CD4-positive, alpha-beta T cell treated with Interleukin-6 at 100 ng/mL for 8 hours (primary cell): ENCODE measurements around the gene MESD.

Source experiments
- DNase-seq: peaks from one replicate; pipeline ENCODE4 v3.0.0-alpha.2; 2020; ENCODE audit warnings: mixed read lengths, low spot score

Gene MESD

DNA sequence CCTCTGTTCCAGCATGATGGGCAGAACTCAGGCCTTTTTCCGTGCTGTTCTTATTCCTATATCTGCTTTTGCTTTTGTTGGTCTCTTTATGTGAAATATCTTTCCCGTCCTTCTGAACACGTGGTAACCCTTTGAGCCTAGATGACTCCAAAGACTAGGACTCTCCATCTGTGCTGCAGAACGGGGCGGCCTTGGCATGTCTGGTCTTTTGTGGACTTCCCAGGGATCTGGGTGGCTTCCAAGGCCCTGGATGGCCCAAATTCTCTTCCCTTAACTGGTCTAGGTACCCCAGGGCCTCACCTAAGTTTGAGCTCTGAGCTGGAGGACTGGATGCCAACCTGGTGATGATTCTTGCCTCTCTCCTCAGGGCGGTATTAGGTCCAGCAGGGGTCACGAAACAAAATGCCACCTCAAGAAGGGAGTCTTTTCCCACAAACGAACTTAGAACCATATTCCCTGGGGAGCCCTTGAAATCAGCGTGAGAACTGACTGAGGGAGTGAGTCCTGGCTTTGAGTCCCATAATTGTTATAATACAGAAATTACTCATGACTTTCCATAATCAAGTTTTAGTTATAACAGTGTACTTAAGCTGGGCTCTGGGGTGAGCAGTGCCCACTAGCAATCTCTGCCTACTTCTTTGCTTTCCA is 25.0 kb upstream of the MESD start:
- DNase-seq, result no peak

DNA sequence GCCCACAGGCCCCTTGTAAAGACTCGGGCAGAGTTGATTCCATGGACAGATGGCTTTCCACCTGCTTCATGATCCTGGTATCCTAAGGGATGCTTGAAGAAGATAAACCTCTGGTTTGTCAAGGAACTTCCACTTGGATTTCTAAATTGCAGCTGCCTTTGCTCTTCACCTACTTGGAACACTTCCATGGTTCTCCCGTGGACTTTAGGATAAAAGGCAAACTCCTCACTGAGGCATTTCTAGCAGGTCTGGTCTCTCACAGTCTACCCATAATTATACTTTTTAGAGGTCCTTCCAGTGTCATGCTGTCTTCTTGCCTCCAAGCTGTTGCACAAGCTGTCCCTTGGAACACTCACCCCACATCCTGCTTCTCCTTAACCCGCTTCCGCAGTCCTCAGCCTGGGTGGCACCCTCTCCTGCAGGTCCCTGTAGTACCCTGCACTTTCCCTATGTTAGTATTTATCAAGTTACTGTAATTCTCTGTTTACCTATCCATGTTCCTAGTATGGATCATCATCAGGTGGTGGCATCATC is 23.8 kb upstream of the MESD start:
- DNase-seq, result no peak

DNA sequence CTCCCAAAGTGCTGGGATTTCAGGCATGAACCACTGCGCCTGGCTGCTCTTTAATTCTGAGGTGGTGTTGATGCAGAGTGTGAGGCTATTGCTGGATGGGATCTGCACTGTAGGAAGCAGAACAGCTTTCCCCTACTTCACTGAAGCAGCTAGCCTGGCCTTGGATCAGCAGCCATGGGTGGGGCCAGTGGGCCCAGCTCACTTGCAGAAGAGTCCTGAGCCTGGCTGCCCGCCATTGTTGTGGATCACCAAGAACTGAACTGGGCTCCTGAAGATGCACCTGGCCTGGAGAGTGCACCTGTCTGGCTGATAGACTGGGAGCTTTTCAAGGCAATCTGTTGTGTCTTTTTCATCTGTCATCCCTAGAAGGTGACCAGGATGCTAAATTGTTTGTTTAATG is 23.0 kb upstream of the MESD start:
- DNase-seq, result no peak

DNA sequence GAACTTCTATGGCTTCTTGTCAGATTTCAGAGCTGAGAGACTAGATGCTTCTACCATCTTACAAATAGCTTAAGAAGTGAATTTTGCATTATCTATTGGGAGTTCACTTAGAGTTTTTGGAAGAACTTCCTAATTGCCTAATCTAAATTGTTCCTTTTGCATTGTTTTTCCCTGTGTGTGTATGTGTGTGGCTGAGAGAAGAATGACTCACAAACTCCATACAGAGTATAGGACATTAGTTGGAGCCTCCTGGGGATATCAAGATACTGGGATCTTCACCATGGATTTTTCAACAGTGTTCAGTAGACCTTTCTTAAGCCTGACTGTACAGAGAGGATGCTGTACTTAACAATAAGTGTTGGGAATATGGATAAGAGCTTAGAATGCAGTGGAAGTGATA is 22.0 kb upstream of the MESD start:
- no peak for DNase-seq

DNA sequence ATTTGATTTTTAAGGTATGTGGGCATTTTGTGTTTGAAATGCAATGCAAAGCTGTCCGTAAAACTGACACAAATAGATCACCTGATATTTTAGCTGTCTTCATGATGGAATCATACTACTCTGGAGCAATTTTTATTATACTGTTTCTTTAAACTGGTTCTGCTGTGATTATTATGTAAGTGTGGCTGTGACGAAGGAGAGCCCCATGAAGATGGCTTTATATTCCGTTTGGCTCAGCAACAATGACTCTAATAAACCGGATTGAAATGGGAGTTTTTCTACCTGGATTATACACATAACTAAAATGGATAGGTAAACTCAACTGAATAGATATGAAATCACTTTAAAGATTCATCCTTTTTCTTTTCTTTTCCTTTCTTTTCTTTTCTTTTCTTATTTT is 20.5 kb upstream of the MESD start:
- no peak for DNase-seq

DNA sequence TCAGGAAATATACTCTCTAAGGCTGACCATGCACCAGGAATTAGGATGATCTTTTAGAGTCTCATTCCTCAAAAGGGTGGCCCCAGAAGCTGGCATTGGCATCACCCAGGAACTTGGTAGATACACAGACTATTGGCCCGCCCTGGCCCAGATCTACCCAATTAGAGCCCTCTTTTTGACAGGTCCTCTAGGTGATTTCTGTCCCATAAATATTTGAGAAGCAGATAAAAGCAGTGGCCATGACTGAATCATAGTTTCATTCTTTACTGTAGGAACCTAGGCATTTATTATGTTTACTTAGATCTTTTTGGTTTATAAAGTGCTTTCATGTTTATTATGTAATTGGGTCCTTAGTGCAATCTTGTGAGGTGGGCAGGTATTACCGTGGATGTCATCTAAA is 18.7 kb upstream of the MESD start:
- DNase-seq, result no peak

DNA sequence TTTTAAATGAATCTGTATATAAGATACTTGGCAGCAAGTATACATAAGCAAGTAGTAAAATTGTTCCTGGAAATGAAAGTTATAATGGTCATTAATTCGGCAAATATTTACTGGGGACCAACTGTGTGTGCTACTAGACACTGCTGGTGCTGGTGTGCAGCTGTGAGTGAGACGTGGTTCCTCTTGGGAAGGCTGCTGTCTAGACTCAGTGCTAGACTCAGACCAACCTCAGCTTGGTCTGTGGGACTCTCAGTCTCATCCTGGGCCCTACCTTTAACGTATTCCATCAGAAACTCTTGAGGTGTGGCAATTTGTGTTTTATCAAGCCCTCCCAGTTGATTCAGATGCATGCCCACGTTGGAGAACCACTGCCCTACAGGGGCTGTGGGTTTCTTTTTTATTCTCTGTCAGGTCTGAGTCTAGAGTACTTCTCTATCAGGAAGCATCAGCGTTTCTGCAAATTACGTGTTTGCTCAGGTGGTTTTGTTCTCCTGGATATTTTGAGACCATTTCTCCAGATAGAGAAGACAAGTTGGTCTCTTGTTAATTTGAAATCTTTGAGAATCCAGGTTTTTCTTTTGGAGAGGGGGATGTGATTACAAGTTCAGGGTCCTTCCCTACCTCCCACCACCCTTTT is 17.9 kb upstream of the MESD start:
- no peak for DNase-seq

DNA sequence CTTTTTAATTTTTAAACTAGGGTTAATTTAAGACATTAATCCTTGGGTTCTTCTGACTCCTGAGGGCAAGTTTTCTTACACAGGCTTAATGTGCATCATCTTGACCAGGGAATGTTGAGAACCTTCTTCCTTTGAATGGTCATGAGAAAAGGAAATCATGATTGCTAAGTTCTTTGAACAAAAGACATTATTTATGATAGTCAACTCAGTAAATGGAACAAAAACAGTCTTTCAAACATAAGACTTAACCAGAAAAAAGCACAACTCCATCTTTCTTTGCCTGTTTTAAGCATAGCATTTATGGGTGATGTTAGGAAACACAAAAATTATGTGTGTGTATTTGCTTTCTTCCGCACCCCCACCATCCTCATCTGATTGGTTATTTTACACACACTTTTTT is 16.5 kb upstream of the MESD start:
- no peak for DNase-seq

DNA sequence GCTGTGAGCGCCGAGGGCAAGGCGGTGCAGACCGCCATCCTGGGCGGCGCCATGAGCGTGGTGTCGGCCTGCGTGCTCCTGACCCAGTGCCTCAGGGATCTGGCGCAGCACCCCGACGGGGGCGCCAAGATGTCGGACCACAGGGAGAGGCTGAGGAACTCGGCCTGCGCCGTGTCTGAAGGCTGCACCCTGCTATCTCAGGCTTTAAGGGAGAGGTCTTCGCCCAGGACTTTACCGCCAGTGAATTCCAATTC is 13.4 kb upstream of the MESD start:
- DNase-seq, result no peak

DNA sequence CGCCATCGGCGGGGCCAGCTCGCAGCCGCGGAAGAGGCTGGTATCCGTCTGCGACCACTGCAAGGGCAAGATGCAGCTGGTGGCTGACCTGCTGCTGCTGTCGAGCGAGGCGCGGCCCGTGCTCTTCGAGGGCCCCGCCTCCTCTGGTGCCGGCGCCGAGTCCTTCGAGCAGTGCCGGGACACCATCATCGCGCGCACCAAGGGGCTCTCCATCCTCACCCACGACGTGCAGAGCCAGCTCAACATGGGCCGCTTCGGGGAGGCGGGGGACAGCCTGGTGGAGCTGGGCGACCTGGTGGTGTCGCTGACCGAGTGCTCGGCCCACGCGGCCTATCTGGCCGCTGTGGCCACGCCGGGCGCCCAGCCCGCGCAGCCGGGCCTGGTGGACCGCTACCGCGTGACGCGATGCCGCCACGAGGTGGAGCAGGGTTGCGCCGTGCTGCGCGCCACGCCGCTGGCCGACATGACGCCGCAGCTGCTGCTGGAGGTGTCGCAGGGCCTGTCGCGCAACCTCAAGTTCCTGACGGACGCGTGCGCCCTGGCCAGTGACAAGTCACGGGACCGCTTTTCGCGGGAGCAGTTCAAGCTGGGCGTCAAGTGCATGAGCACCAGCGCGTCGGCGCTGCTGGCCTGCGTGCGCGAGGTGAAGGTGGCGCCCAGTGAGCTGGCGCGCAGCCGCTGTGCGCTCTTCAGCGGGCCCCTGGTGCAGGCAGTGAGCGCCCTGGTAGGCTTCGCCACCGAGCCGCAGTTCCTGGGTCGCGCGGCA is 12.9 kb upstream of the MESD start:
- DNase-seq, result no peak

DNA sequence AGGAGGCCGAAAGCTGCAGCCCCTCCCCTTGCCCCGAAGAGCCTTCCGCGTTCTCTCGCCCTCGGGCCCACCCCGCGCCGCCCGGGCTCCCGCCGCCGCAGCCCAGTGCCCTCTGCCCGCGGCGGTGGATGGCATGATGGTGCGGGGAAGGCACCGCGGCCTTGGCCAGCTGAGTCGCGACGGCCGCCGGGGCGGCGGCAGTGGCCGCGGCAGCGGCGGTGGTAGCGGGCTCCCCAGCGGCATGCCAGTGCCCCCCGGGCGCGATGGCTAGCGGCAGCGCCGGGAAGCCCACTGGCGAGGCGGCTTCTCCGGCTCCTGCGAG is 12.4 kb upstream of the MESD start:
- no peak for DNase-seq

DNA sequence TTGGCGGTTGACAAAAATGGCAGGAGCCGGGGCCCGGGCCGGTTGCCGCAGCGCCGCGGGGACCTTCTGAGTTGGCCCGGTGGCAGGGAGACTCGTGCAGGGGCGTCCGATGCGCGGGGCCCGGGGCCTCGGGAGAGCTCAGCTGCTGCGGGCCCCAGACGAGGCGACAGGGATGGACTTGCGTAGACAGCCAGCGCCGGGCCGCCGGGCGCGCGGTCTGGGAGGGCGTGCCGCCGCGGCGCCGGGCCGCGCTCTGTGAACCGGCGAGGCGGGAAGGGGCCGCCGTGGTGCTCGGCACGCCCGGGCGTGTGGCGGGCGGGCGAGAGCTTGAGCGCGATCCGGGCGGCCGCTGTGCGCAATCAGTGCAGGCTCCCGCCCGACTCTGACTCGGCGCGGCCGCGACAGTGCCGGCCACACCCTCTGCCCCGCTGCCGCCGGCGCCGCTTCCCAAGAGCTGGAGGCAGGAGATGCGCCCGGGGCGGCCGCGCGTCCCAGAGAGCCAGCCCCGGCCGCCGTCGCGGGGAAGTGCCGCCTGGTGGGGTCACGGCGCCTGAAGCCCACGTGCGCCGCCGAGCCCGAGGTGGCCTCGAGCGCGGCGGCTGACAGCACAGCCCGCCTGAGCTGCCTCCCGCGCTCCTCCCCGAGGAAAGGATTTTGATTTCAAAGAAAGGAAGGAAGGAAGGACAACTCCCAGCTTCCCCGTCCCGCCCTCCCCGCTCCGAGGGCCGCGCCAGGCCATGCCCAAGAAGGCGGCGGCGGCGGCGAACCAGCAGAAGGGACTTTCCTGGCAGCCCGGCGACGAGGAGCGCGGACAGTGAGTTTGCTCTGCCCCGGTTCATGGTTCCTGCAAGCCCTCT is 11.8 kb upstream of the MESD start:
- DNase-seq, result peak; percentile 27

DNA sequence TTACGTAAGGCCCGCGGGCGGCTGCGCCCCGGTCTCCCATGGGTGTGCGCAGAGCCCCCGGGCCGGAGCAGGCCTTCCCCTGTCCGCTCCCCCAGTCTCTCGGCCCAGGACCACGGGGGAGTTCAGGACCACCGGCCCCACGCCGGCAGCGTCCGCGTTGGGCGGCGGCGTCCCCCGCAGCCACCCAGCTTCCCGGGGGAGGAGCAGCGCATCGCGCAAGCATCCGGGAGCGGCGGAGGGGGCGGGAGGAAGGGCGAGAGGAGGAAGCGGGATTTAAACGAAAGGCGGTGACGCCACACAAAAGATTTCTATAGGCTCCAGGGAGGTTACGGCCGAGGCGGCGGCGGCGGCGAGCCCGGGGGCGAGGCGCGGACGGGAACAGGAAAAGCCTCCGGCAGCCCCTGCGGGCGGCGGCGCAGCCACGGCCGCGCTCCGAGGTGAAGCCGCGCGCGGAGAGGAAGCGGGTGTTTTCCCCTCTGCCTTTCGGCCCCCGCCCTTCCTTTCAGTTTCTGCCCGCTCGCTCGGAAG is 11.1 kb upstream of the MESD start, which contains the start of gene TLNRD1:
Gene TLNRD1, plus strand, starts transcription at position 300 of the 528 bp plus-strand sequence. CDS start 1,349 bp downstream, outside the sequence.
- peak; percentile 86 for DNase-seq

DNA sequence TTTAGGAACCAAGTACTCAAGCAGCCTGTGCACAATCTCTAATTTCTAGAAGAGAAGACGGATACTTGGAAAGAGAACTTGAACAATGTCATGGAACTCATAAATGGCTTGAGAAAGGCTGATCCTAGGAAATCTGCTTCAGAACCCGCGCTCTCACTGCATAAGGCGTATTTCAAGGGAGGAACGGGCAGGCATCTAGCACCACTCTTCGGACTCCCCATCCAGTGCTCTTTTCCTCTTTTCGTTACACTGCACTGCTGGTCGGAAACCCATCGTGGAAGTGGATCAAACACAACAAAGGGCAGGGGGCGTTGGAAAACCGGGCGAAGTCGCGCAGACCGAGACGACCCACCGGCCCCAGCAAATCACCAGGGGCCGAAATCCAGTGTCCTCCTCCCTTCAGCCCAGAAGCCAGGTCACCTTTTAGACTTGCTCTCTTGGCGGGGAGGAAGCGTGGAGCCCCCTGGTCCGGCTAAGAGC is 10.6 kb upstream of the MESD start:
- DNase-seq, result no peak

DNA sequence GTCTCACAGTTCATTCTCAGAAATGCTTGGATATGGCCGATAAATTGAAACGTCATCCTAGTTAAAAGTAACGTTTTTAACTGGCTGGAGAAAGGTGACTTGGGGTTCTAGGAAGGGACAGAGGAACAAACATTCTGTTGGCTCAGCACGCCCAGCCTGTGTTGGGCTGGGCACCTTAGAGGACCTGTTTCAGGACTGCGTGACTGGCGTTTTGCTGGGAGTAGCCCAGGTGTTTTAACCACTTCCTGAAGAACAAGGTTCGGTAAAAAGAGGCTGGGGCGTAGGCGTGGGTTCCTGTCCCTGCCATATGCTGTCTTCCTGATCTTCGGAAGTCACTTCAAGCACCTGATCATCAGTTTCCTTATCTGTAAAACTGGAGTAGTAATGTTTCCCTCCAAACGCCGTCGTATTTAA is 10.0 kb upstream of the MESD start:
- peak; percentile 64 for DNase-seq

DNA sequence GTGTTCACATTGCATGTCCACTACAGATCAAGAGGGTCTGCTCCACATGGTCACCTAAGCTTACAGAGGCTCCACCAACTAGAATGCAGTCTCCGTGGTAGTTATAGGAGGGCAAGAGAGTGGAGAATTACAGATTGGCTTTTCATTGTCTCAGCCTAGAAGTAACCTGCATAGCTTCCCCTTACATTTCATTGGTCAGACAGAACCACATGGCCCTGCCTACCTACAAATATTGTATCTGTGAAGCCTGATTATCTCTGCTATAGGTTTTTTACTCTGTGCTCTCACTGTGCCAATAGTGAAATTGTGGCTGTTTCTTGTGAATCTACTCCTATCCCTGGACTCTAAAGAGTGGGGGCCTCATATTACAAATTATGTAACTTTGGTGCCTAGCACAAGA is 8.6 kb upstream of the MESD start:
- DNase-seq, result no peak

DNA sequence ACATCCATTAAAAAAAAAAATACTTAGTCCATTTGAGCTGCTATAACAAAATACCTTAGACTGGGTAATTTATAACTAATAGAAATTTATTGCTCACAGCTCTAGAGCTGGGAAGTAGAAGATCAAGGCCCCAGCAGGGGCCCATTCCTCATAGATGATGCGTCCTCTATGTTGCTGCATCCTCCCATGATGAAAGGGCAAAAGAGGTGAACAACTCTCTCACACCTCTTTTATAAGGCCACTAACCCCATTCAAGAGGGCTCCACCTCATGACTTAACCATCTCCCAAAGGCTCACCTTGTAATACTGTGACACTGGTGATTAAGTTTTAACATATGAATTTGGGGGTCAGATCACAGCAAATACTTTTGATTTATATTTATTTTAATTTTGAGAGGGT is 8.1 kb upstream of the MESD start:
- no peak for DNase-seq

DNA sequence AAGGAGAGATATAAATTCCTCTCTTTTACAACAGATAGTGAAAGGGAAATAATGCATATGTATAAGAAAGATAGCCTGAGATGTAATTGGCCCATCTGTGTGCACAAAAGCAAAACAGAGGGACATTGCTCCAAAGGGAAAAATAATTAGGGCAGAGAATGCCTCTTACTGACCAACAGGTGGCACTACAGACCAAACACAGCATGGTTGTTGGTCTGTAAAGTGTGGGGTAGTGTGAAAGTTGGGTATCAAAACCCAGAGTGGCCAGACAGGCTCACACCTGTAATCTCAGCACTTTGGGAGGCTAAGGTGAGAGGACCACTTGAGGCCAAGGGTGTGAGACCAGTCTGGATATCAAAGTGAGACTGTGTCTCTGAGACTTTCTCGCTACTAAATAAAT is 6.6 kb upstream of the MESD start:
- peak; percentile 23 for DNase-seq

DNA sequence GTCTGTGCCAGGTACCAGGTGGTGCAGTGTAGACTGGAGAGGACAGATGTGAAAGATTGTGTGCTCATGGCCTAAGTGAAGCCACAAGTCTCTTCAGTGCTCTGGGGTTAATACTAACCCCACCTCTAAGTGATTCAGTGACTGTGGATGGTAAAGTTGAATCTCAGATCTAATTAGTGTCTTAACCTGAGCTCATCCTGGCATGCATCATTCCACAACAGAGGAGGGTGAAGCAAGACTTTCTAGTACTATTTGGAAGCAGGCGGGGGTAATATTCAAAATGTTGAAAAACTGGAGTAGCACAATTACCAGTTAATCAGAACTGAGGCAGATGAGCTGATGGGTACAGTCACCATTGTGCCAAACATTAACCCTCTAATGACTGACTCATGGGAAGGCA is 2.8 kb upstream of the MESD start:
- no peak for DNase-seq

DNA sequence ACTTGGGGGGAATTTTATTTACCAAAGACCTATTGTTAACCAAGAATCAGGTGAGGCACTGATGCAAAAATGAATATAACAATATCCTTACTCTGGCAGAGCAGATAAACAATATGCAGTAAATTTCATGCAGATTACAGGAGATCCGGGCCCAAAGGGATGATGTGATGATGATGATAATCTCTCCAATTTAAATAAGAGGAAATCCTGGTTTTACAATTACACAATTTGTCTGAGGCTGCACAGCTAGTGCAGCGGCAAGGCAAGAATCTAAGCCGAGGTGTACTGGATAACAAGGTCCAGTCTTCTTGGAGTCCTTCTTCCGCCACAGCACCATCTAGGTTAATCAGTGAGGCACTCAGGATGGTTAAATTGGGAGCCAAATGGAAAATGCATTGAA is 2.4 kb upstream of the MESD start:
- DNase-seq, result no peak

DNA sequence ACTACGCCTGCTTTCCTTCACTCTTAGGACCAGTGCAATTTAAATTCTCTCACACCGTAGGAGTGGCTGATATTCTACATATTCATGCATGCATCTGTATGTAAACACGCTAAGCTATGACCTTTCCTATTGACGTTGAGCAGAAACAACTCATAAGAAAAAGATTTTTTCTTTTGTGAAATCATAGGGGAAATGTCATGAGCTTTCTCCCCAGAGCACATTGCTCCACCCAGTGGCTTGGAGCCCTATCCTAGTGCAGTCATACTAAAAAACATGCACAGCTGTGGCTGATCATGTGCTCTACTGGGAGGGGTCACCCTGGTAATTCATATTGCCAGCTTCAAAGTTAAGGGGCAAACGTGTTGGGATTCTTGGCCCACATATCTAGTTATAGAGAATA is 1.8 kb upstream of the MESD start:
- DNase-seq, result peak; percentile 24

DNA sequence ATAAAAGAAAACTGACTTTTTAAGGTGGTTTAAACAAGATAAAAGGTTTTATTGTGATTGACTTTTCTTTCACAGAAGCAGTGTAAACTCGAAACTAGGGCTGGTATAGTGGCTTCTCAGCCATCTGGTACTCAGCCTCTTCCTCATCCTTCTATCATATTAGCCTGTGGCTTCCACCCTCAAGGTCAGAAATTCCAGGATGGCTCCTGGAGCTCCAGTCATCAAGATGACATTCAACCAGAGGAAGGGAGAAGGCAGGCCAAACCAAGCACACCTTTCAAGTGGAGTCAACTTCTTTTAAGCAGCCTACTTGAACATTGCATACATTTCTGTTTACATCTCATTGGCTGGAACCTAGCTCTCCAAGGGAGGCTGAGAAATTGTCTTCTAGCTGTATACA is 1.3 kb upstream of the MESD start:
- no peak for DNase-seq
